Measurements from ENCODE around the gene ELMO2. TPM values are rescaled to one million over a fixed set of nuclear protein-coding genes. Genes with fewer than 3 reads are reported as not detected.

The ELMO2 gene
- total RNA-seq, 1 donor from 2014 or later: 53.3 TPM

DNA sequence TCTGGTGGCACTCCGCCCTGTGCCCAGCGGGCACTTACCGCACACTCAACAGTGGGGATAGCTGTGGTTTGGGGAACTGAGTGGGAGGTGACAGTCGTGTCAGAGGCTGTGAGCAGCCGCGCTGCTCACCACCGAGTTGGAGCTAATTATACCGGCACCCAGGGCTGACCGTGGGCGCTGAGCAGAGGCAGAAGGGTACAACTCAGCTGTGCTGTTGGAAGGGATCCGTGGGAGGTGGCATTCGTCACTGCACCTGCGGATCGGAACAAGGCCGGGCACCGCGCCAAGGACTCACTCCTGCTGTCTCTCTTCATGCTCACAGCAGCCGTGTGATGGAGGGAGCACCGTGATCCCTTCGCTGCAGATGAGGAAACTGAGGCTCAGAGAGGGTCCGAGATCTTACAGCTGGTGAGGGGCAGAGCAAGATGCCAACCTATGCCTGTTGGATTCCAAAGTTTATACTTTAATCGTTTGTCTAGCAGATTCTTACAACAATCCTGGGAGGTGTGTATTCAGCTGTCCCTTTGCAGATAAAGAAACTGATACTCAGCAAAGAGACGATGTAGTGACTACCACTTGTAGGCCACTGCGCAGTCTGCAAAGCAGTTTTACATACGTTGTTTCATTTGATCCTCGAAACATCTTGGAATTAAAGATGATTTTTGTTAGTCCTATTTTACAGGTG, 713 bp upstream of the ELMO2 start:
- Mint-ChIP-seq H3K9me3 (no peaks in the 10 kb centered on the region), H3K4me3 (peak overlapping the region; percentile 93), H3K27me3 (ENCODE audit: insufficient read depth, low read depth) (peaks cover 22% of the 10 kb centered on the region), H3K4me1 (peaks cover 25% of the 10 kb centered on the region), H3K27ac (no peak overlapping the region), H3K36me3 (no peaks in the 10 kb centered on the region)
- no peak overlapping the region for H3K9ac ChIP-seq
- peaks cover 38% of the 10 kb centered on the region for H3K79me2 ChIP-seq (ENCODE audit: low read depth)
- no peaks in the 10 kb centered on the region for H3K36me3 ChIP-seq
- DNase-seq (ENCODE audit: low spot score): peak; percentile 42
- H3F3A ChIP-seq (ENCODE audit: low read depth): peaks cover 15% of the 10 kb centered on the region
- TF ChIP-seq EZH2phosphoT487 (IDR thresholded peaks at IDR 0.05) (no peak), EZH2 (IDR thresholded peaks at IDR 0.05) (no peak)
- TF ChIP-seq, protein P1, sequence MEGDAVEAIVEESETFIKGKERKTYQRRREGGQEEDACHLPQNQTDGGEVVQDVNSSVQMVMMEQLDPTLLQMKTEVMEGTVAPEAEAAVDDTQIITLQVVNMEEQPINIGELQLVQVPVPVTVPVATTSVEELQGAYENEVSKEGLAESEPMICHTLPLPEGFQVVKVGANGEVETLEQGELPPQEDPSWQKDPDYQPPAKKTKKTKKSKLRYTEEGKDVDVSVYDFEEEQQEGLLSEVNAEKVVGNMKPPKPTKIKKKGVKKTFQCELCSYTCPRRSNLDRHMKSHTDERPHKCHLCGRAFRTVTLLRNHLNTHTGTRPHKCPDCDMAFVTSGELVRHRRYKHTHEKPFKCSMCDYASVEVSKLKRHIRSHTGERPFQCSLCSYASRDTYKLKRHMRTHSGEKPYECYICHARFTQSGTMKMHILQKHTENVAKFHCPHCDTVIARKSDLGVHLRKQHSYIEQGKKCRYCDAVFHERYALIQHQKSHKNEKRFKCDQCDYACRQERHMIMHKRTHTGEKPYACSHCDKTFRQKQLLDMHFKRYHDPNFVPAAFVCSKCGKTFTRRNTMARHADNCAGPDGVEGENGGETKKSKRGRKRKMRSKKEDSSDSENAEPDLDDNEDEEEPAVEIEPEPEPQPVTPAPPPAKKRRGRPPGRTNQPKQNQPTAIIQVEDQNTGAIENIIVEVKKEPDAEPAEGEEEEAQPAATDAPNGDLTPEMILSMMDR (IDR thresholded peaks at IDR 0.05): no peak
- peaks cover 36% of the 10 kb centered on the region for H4K20me1 ChIP-seq (ENCODE audit: low read depth)
- peak overlapping the region; percentile 76 for H3K4me2 ChIP-seq
- H3K9me3 ChIP-seq (ENCODE audit: low read depth): no peaks in the 10 kb centered on the region
- peaks cover 14% of the 10 kb centered on the region for H3K4me1 ChIP-seq
- peak overlapping the region; percentile 79 for H3K4me3 ChIP-seq
- peak overlapping the region; percentile 53 for H2AFZ ChIP-seq (replicated peaks)
- no peak overlapping the region for H3K27ac ChIP-seq
- peaks cover 14% of the 10 kb centered on the region for H3K27me3 ChIP-seq

DNA sequence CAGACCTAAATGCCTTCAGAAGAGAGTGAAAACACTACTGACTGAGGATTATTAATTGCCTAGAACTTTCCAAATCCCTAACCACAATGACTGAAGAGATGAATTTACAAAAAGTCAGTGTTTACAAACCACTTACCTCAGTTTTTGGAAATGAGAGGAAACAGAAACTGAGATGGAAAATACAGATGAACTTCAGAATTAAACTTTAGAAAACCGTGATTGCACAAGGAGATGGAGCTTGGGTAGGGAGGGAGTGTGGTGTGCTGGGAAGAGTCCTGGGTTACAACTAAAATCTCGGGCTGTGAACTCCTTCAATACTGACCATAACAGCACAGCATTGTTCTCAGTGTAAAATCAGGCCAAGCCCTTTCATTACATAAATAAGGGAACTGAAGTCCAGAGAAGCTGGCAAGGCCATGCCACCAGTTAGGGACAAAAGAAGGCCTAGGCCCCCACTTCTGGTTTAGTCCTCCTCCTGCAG, 4.0 kb downstream of the ELMO2 start:
- Histone ChIP-seq H3K9ac (no peak overlapping the region), H3K4me1 (peaks cover 24% of the 10 kb centered on the region), H3K9me3 (ENCODE audit: low read depth) (no peaks in the 10 kb centered on the region), H3K4me3 (no peak overlapping the region), H3K79me2 (ENCODE audit: low read depth) (peaks cover 72% of the 10 kb centered on the region), H3K36me3 (no peaks in the 10 kb centered on the region), H2AFZ (replicated peaks) (no peak overlapping the region), H3K27me3 (peaks cover 2% of the 10 kb centered on the region), H3F3A (ENCODE audit: low read depth) (peaks cover 3% of the 10 kb centered on the region), H4K20me1 (ENCODE audit: low read depth) (peaks cover 68% of the 10 kb centered on the region), H3K4me2 (no peak overlapping the region), H3K27ac (no peak overlapping the region)
- DNase-seq (ENCODE audit: low spot score): no peak
- Mint-ChIP-seq H3K36me3 (peaks cover 3% of the 10 kb centered on the region), H3K4me3 (no peak overlapping the region), H3K27me3 (ENCODE audit: insufficient read depth, low read depth) (peaks cover 5% of the 10 kb centered on the region), H3K9me3 (no peaks in the 10 kb centered on the region), H3K27ac (no peak overlapping the region), H3K4me1 (peaks cover 33% of the 10 kb centered on the region)
- TF ChIP-seq, protein P1 (IDR thresholded peaks at IDR 0.05): no peak
- TF ChIP-seq EZH2 (IDR thresholded peaks at IDR 0.05) (no peak), EZH2phosphoT487 (IDR thresholded peaks at IDR 0.05) (no peak)

DNA sequence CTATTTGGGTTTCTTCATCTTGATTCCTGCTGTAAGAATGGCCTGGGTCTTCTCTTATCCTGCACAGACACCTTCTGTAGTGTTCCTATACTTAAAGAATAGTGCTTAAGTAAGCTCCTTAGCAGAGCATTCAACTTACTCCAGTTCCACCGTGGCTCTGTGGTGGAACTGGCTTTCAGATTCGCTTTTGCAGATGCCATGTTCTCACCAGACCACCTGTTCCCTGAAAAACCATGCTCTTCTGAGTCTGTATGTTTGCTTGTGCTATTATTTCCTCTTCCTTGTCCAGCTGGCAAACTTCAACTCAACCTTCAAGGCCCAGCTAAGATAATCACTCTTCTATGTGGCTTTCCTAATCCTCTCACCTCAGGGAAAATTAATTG, 4.9 kb downstream of the ELMO2 start:
- no peak for DNase-seq (ENCODE audit: low spot score)
- no peak overlapping the region for H3K4me3 ChIP-seq
- TF ChIP-seq, protein P1 (IDR thresholded peaks at IDR 0.05): no peak
- TF ChIP-seq EZH2 (IDR thresholded peaks at IDR 0.05) (no peak), EZH2phosphoT487 (IDR thresholded peaks at IDR 0.05) (no peak)
- H3K36me3 ChIP-seq: no peaks in the 10 kb centered on the region
- no peak overlapping the region for H3K27ac ChIP-seq
- H3K9me3 ChIP-seq (ENCODE audit: low read depth): no peaks in the 10 kb centered on the region
- peaks cover 3% of the 10 kb centered on the region for H3K36me3 Mint-ChIP-seq
- H3K79me2 ChIP-seq (ENCODE audit: low read depth): peaks cover 72% of the 10 kb centered on the region
- H3K9me3 Mint-ChIP-seq: no peaks in the 10 kb centered on the region
- no peaks in the 10 kb centered on the region for H3K27me3 ChIP-seq
- peak overlapping the region; percentile 25 for H3K4me2 ChIP-seq
- H3K4me3 Mint-ChIP-seq: no peak overlapping the region
- H3K9ac ChIP-seq: no peak overlapping the region
- peaks cover 70% of the 10 kb centered on the region for H4K20me1 ChIP-seq (ENCODE audit: low read depth)
- peaks cover 5% of the 10 kb centered on the region for H3K27me3 Mint-ChIP-seq (ENCODE audit: insufficient read depth, low read depth)
- peaks cover 24% of the 10 kb centered on the region for H3K4me1 ChIP-seq
- no peak overlapping the region for H2AFZ ChIP-seq (replicated peaks)
- H3K27ac Mint-ChIP-seq: no peak overlapping the region
- peaks cover 3% of the 10 kb centered on the region for H3F3A ChIP-seq (ENCODE audit: low read depth)
- H3K4me1 Mint-ChIP-seq: peaks cover 26% of the 10 kb centered on the region

Measured in neural progenitor cell (in vitro differentiated cells).